Neuronal stem cell (in vitro differentiated cells): ENCODE data around the gene MORN3.
"Not testable (repeated sequence)": the region's sequence is repeated elsewhere in the genome, so short reads cannot be mapped to it uniquely, and the experiment has no call there.

Source experiments
- DNase-seq: peaks from one replicate; pipeline ENCODE4 v3.0.0-alpha.2; 2013; ENCODE audit warnings: low spot score
- H2AFZ ChIP-seq: one replicate; pipeline ENCODE4 v1.6.1; 2013; ENCODE audit warnings: mild to moderate bottlenecking, low read length, inconsistent platforms
- H2AK5ac ChIP-seq: 2 replicates; pipeline ENCODE4 v1.6.1; 2013; ENCODE audit warnings: low read depth, mild to moderate bottlenecking, inconsistent platforms, low read length, moderate library complexity, mixed read lengths
- H2BK120ac ChIP-seq: 2 replicates; pipeline ENCODE4 v1.6.1; 2013; ENCODE audit warnings: low read depth, mild to moderate bottlenecking, inconsistent platforms, low read length, moderate library complexity, mixed read lengths
- H2BK12ac ChIP-seq: one replicate; pipeline ENCODE4 v1.6.1; 2013; ENCODE audit warnings: low read length, inconsistent platforms
- H2BK15ac ChIP-seq: 2 replicates; pipeline ENCODE4 v1.6.1; 2013; ENCODE audit warnings: mild to moderate bottlenecking, low read length, inconsistent platforms, mixed read lengths
- H2BK5ac ChIP-seq: one replicate; pipeline ENCODE4 v1.6.1; 2013; ENCODE audit warnings: inconsistent platforms, mild to moderate bottlenecking, low read length, moderate library complexity
- H3K14ac ChIP-seq: one replicate; pipeline ENCODE4 v1.6.1; 2013; ENCODE audit warnings: low read length, inconsistent platforms
- H3K18ac ChIP-seq: 2 replicates; pipeline ENCODE4 v1.6.1; 2013; ENCODE audit warnings: low read length, inconsistent platforms
- H3K23ac ChIP-seq: 2 replicates; pipeline ENCODE4 v1.6.1; 2013; ENCODE audit warnings: low read depth, mild to moderate bottlenecking, mixed read lengths, low read length, inconsistent platforms; ENCODE audit not compliant: poor library complexity
- H3K27ac ChIP-seq: replicated peaks from 3 replicates; pipeline ENCODE4 v1.5.1; 2013; ENCODE audit warnings: low read length, inconsistent platforms
- H3K27me3 ChIP-seq, 3 experiments: 2 replicates each; pipeline ENCODE4 v1.6.1; 2013; ENCODE audit warnings: low read length in 3 of 3, mild to moderate bottlenecking in 2 of 3, inconsistent platforms in 1 of 3, low read depth in 1 of 3, mixed read lengths in 1 of 3, moderate library complexity in 1 of 3; ENCODE audit not compliant: control insufficient read depth in 3 of 3, insufficient read depth in 3 of 3
- H3K36me3 ChIP-seq, 2 donors: replicated peaks in 1 of 2; 2 replicates each; pipeline ENCODE4 v1.6.1; 2013; ENCODE audit warnings: low read length in 2 of 2; ENCODE audit not compliant: control insufficient read depth in 2 of 2, insufficient read depth in 2 of 2
- H3K4ac ChIP-seq: 2 replicates; pipeline ENCODE4 v1.6.1; 2013; ENCODE audit warnings: inconsistent platforms, mild to moderate bottlenecking, low read length, moderate library complexity
- H3K4me1 ChIP-seq, 2 donors: 1 replicate in 1 of 2; 2 replicates in 1 of 2; pipeline ENCODE4 v1.6.1; 2013; ENCODE audit warnings: low read length in 2 of 2, low read depth in 1 of 2; ENCODE audit not compliant: control insufficient read depth in 2 of 2, insufficient read depth in 1 of 2
- H3K4me2 ChIP-seq: one replicate; pipeline ENCODE4 v1.6.1; 2013; ENCODE audit warnings: mild to moderate bottlenecking, low read length, inconsistent platforms; ENCODE audit not compliant: insufficient read depth, poor library complexity, severe bottlenecking
- H3K4me3 ChIP-seq, 2 donors: 2 replicates each; pipeline ENCODE4 v1.5.1; 2013; ENCODE audit warnings: low read length in 2 of 2, mild to moderate bottlenecking in 2 of 2, inconsistent platforms in 1 of 2, moderate library complexity in 1 of 2
- H3K79me1 ChIP-seq: one replicate; pipeline ENCODE4 v1.6.1; 2013; ENCODE audit warnings: low read depth, mild to moderate bottlenecking, inconsistent platforms, low read length, moderate library complexity
- H3K9ac ChIP-seq: one replicate; pipeline ENCODE4 v1.6.1; 2013; ENCODE audit warnings: mild to moderate bottlenecking, low read depth, low read length, inconsistent platforms; ENCODE audit not compliant: poor library complexity
- H3K9me3 ChIP-seq, 2 donors: replicated peaks in 1 of 2; 2 replicates each; pipeline versions ENCODE3 to v1.6.1; 2013; ENCODE audit warnings: low read length in 2 of 2, mild to moderate bottlenecking in 2 of 2, inconsistent platforms in 1 of 2, low read depth in 1 of 2, mixed read lengths in 1 of 2, moderate library complexity in 1 of 2; ENCODE audit not compliant: control insufficient read depth in 2 of 2, insufficient read depth in 1 of 2
- H4K8ac ChIP-seq: one replicate; pipeline ENCODE4 v1.6.1; 2013; ENCODE audit warnings: low read depth, mild to moderate bottlenecking, inconsistent platforms, low read length, moderate library complexity
- H4K91ac ChIP-seq: one replicate; pipeline ENCODE4 v1.6.1; 2013; ENCODE audit warnings: low read length, low read depth, mild to moderate bottlenecking, inconsistent platforms; ENCODE audit not compliant: poor library complexity
- WGBS, 2 donors: extraction: QIAGEN DNeasy Blood & Tissue Kit; methylation state at CpG; one replicate each; pipeline ENCODE4 v1.1.7; 2013; ENCODE audit warnings: missing lambda C conversion rate in 2 of 2, mixed read lengths in 1 of 2; ENCODE audit not compliant: insufficient read length in 2 of 2, insufficient replicate concordance in 1 of 2; ENCODE audit errors: extremely low coverage in 2 of 2; 5-methylcytosine and 5-hydroxymethylcytosine counted together

Gene MORN3

GRCh38 chr12:121697861-121698260 lies 28.4 kb upstream of the MORN3 start:
- not testable (repeated sequence) for H3K23ac ChIP-seq, H3K27me3 ChIP-seq, H3K9me3 ChIP-seq, H2AK5ac ChIP-seq, H3K79me1 ChIP-seq, H3K4me2 ChIP-seq, H2AFZ ChIP-seq, H4K91ac ChIP-seq, DNase-seq, H3K14ac ChIP-seq, H3K4ac ChIP-seq, H2BK5ac ChIP-seq, H3K9ac ChIP-seq, H3K4me3 ChIP-seq, H4K8ac ChIP-seq, H3K36me3 ChIP-seq, H2BK15ac ChIP-seq, H3K4me1 ChIP-seq, H2BK12ac ChIP-seq, H3K18ac ChIP-seq, H3K27ac ChIP-seq, H2BK120ac ChIP-seq
- no CpG with 5 or more reads among the region's 6 CpGs for WGBS, 2 donors

DNA sequence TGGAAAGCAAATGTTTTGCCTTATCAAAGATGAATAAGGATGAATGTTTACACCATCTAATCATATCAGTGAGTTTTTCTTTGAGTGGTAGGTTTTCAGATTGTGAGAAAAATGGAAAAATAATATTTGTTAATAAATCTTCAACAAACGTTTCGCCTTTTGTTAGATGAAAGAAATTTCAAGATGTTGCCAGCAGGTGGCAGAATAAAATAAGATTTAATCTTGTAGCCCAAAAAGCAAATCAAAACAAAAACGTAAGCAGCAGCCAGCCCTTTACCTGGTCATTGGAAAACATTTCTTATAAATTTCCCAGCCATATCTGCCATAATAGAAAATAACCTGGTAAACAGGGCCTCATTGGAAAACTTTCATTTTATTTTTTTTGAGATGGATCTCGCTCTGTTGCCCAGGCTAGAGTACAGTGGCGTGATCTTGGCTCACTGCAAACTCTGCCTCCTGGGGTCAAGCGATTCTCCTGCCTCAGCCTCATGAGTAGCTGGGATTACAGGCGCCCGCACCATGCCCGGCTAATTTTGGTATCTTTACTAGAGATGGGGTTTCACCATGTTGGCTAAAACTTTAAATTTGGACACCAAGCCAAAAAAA lies 27.7 kb upstream of the MORN3 start:
- no peak overlapping the region for H3K9ac ChIP-seq
- no peaks in the 10 kb centered on the region for H3K4me1 ChIP-seq
- H2BK120ac ChIP-seq = no peak overlapping the region
- H3K79me1 ChIP-seq = no peaks in the 10 kb centered on the region
- H3K36me3 ChIP-seq = no peaks in the 10 kb centered on the region
- H3K14ac ChIP-seq = no peak overlapping the region
- no peak overlapping the region for H3K27ac ChIP-seq
- H4K8ac ChIP-seq = no peak overlapping the region
- H2BK12ac ChIP-seq = no peak overlapping the region
- H3K4ac ChIP-seq = no peak overlapping the region
- H2BK15ac ChIP-seq = no peak overlapping the region
- H3K23ac ChIP-seq = no peak overlapping the region
- H3K4me2 ChIP-seq = no peak overlapping the region
- H3K27me3 ChIP-seq = no peaks in the 10 kb centered on the region
- no peak overlapping the region for H3K4me3 ChIP-seq
- no peak overlapping the region for H2BK5ac ChIP-seq
- H2AFZ ChIP-seq = peak overlapping the region; percentile 3
- DNase-seq = no peak
- H2AK5ac ChIP-seq = no peak overlapping the region
- no peak overlapping the region for H4K91ac ChIP-seq
- H3K9me3 ChIP-seq = no peaks in the 10 kb centered on the region
- no CpG with 5 or more reads among the region's 9 CpGs for WGBS, 2 donors
- no peak overlapping the region for H3K18ac ChIP-seq

GRCh38 chr12:121693155-121693687 lies 23.8 kb upstream of the MORN3 start:
- no peak overlapping the region for H2BK5ac ChIP-seq
- H2BK15ac ChIP-seq = no peak overlapping the region
- no peak overlapping the region for H3K4me2 ChIP-seq
- H4K8ac ChIP-seq = no peak overlapping the region
- H2AFZ ChIP-seq = no peak overlapping the region
- H2BK120ac ChIP-seq = no peak overlapping the region
- no peaks in the 10 kb centered on the region for H3K79me1 ChIP-seq
- no peak overlapping the region for H2BK12ac ChIP-seq
- H3K4me3 ChIP-seq = no peak overlapping the region
- H3K18ac ChIP-seq = no peak overlapping the region
- H3K27me3 ChIP-seq = no peaks in the 10 kb centered on the region
- H3K9me3 ChIP-seq = no peaks in the 10 kb centered on the region
- no peak overlapping the region for H2AK5ac ChIP-seq
- peaks cover 0 to 4% of the 10 kb centered on the region in 2 donors for H3K4me1 ChIP-seq
- H3K4ac ChIP-seq = no peak overlapping the region
- no peak overlapping the region for H4K91ac ChIP-seq
- no CpG with 5 or more reads among the region's 7 CpGs for WGBS, 2 donors
- H3K23ac ChIP-seq = no peak overlapping the region
- no peaks in the 10 kb centered on the region for H3K36me3 ChIP-seq
- H3K27ac ChIP-seq = no peak overlapping the region
- DNase-seq = no peak
- no peak overlapping the region for H3K14ac ChIP-seq
- no peak overlapping the region for H3K9ac ChIP-seq

GRCh38 chr12:121692744-121693143 lies 23.3 kb upstream of the MORN3 start:
- H4K8ac ChIP-seq, H3K4ac ChIP-seq, H3K14ac ChIP-seq, H3K79me1 ChIP-seq, H3K9ac ChIP-seq, H3K4me2 ChIP-seq, H2BK5ac ChIP-seq, H2BK15ac ChIP-seq, H3K27ac ChIP-seq, H2BK120ac ChIP-seq, H3K23ac ChIP-seq, H3K9me3 ChIP-seq, H2AFZ ChIP-seq, H3K4me3 ChIP-seq, H3K18ac ChIP-seq, H3K36me3 ChIP-seq, DNase-seq, H4K91ac ChIP-seq, H3K4me1 ChIP-seq, H2AK5ac ChIP-seq, H3K27me3 ChIP-seq: not testable (repeated sequence)
- no CpG with 5 or more reads among the region's 3 CpGs for WGBS, 2 donors
- H2BK12ac ChIP-seq = peak overlapping the region; percentile 58
